ENCODE measurements around the gene CISD2.
"Not testable (repeated sequence)": the region's sequence is repeated elsewhere in the genome, so short reads cannot be mapped to it uniquely, and the experiment has no call there.

The CISD2 gene, protein sequence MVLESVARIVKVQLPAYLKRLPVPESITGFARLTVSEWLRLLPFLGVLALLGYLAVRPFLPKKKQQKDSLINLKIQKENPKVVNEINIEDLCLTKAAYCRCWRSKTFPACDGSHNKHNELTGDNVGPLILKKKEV

GRCh38 chr4:102868781-102869568 is at the start of gene CISD2:
Gene CISD2 (plus strand): TSS chr4:102868992. CDS start chr4:102869085, 93 bp downstream.
- DNase-seq (ENCODE audit: low spot score) = peak; percentile 93

- DNase-seq (ENCODE audit: low spot score) = not testable (repeated sequence)
These were observed 49.7 kb upstream of the CISD2 start for GRCh38 chr4:102819100-102819499.

DNA sequence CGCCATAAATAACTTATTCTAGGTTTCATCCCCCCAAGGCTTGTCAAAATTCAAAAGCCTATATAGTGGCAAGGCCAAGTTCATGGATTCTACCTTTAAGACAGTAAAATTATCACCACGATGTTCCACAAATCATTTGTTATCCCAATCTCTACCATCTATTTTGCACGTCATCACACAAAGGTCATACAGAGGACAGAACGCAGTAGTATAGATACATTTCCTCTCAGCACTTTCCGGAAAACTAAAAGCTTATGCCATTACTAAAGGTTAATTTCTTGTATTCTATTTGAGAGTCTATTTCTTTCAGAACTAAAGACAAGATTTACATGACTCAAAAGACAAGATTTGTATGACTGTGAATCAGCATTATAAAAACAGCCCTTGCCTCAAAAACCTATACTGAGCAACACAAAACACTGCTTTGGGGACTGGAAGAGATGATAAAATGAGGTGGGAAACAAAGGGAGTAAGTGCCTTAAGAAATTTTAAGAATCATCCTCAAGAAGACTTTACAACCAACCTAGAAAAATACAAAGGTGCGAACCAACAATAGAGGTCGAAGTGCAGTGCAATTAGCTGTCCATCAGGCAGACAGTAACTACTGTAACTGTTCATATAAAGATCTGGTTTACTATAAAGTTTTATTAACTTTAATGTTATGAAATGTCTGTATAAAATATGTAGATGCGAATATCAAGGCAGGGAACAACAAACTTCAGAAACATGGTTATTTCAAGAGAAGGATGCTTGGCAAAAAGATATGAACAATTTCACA is 49.0 kb upstream of the CISD2 start:
- no peak for DNase-seq (ENCODE audit: low spot score)

DNA sequence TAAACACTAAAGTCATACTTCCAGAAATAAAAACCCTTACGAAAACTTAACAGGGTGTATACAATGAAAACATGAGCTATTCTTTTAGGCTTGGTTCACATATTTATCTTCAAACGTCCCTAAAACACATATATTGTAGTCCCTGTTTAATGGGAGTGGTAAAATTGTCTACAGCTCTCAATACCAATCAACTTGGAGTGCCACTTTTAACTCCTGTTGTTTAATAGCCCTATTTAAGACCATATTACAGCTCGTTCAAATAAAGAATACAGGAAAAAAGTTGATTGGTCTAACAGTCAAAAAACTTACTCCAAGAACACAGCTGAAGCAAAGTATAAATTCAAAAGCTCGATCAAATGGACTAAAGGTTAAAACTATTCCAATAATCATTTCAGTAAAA is 45.3 kb upstream of the CISD2 start:
- no peak for DNase-seq (ENCODE audit: low spot score)

DNA sequence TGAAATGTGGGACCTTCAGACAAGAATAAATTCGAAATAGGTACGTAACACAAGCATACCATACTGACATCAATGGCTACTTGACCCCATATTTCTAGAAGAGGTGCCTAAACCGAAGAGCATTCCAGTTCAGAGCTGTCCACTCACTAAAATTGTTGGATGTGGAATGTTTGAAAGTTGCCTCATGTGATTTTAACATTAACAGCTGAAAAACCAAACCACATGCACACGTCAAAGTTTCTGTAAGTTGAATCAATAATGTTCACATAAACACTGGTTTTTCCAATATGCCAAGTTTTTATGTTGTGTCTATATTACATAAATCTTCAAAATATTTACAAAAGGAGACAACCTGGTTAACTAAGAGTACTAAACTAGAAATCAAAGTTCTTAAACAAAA is 44.9 kb upstream of the CISD2 start:
- no peak for DNase-seq (ENCODE audit: low spot score)

DNA sequence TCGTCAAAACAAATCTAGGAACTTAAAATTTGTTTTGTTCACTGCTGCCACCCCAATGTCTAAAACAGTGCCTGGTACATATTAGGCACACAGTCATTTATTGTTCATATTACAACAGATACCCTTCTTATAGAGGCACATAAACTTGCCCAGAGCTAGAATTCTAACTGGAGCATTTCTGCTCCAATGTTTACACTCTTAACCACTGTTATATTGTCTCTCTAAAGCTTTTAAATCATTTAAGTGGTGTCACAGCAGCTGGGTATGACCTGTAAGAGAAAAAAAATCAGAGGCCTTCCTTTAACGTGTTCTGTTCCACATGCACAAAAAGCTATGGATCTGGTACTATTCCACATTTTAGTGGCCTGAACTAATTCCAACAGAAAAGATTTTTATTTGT is 44.4 kb upstream of the CISD2 start:
- no peak for DNase-seq (ENCODE audit: low spot score)

- DNase-seq (ENCODE audit: low spot score) = peak; percentile 80
These were observed 43.3 kb upstream of the CISD2 start for GRCh38 chr4:102825261-102826091.

DNA sequence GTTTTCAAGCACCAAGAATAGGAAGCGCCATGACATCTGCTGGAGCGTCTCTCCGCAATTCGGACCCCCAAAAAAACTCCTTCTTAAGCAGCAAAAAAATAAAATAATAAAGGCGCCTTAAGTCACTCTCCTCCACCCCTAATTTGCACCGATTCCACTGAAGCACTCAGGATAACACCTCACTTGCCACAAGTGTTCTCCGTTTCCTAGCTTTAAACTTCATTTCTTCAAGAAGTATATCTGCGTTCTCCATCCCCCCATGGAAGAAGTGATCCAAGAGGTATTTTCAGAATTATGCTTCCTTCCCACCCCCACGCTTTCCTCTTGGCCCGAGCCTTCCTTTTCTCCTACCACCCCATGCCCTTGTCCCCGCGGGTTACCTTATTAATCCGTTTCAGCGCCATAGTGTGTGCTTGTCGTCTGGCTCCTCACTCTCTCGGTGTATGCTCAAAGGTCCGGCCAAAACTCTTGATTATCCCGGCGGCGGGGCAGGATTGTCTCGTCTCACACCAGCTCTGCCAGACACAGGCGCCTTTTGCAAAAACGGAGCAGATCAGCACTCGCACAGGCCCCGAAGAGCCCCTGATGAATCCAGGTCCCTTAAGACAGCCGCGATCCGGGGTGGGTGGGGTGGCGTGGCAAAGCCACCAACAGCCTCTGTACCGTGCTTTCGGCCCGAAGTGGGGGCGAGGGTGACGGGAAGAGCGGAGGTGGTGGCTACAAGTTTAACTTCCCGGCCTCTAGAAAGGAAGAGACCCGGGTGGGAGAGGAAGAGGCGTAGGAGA is 42.5 kb upstream of the CISD2 start:
- DNase-seq (ENCODE audit: low spot score) = no peak

GRCh38 chr4:102826890-102827673 is 41.7 kb upstream of the CISD2 start, which contains the start of gene UBE2D3:
Gene UBE2D3 (minus strand): TSS chr4:102827551. CDS start chr4:102826508, 1,043 bp downstream.
- DNase-seq (ENCODE audit: low spot score) = peak; percentile 81

DNA sequence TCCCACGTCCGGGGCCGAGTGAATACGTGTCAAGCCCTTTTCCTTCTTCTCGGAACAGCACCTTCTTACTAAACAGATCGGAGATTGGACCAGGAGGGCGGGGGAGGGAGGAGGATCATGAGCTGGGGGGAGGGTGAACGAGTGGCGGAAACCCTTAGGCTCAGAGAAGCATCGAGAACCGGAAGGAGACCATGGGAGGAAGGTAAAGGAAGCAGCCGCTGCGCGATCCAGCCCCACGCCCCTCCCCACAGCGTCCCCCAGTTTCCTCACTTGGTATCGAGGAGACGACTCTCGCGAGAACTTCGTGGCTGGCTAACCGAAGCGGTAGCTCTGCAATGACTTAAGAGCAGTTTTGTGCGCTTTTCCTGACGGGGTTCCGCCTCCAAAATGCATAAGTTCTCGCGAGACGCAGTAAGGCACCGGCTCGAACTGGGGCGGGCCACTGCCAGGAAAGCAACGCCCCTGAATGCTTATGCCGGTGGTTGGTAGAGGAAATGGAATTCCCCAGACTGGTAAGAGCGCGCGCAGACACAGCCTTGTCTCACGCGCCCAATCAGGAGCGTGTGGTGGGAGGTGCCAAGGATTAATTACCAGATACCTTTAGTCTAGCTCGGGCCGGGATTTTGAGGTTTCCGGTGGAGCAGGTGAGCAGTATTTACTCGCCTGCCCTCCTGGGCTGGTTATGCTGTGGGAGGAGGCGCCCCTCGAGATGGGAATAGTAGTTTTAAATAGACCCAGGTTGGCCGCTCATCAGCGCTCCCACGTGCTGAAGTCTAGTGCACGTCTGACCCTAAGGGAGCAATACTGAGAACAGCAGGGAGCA is 40.9 kb upstream of the CISD2 start:
- peak; percentile 100 for DNase-seq (ENCODE audit: low spot score)

- DNase-seq (ENCODE audit: low spot score) = no peak
These were observed 40.3 kb upstream of the CISD2 start for GRCh38 chr4:102828497-102828808.

DNA sequence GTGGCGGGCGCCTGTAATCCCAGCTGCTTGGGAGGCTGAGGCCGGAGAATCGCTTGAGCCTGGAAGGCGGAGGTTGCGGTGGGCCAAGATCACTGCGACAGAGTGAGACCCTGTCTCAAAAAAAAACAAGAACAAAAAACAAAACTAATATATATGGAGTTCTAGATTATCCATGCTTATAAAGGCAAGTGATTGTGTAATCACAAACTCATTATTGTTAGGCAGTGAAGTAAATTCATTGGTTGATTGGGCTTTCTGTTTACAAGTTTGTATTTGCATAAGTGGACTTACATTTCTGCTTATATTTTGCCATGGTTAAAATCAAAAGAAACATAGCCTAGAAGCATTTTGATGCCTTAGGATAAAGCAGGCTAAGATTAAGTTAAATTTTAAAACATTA is 39.0 kb upstream of the CISD2 start:
- no peak for DNase-seq (ENCODE audit: low spot score)

GRCh38 chr4:102832105-102832504 is 36.7 kb upstream of the CISD2 start:
- DNase-seq (ENCODE audit: low spot score) = no peak

- DNase-seq (ENCODE audit: low spot score) = no peak
These were observed 36.1 kb upstream of the CISD2 start for GRCh38 chr4:102832667-102833066.

DNA sequence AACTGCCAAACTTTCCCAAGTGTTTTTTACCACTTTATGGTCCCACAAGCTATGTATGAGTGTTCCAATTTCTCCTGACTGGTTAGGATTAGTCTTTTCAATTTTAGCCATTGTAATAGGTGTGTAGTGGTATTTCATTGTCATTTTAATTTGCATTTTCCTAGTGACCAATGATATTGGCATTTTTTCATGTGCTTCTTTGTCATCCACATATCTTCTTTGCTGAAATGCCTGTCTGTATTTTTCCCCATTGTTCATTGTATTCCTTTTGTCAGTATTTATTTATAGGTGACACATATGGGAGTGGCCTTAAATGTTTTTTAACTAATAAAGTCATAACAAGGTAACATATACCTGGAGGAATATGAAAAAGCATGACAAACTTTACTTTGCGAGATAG is 32.2 kb upstream of the CISD2 start:
- no peak for DNase-seq (ENCODE audit: low spot score)

DNA sequence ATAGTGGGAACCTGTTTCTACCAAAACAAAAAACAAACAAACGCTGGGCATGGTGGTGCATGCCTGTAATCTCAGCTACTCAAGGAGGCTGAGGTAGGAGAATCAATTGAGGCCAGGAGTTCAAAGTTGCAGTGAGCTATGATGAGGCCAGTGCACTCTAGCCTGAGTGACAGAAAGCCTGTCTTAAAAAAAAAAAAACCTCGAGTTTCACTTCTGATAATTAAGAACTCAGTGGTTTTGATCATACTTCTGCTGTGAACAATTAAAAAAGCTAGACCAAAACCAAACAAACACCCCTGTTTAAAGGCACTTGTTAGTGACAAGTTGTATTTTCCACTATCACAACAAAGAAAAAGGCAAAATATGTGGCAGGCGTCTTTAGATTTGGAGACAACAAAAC is 26.4 kb upstream of the CISD2 start:
- DNase-seq (ENCODE audit: low spot score) = no peak

GRCh38 chr4:102843273-102843672 is 25.5 kb upstream of the CISD2 start:
- no peak for DNase-seq (ENCODE audit: low spot score)

DNA sequence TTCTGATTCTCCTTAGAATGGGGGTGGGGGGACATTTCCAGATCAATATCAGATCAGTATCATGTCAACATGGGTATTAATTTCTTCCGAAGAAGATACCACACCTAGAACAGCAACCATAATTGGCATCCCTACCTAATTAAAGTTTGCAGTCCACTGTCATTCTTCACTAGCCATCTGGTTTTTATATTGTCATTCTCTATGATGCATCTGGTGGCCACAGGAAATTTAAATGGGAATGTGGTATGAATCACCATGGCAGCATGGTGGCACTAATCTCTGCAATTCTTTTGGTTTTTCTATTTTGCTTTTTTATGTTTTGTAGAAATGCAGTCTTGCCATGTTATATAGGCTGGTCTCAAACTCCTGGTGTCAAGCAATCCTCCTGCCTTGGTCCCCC is 24.9 kb upstream of the CISD2 start:
- no peak for DNase-seq (ENCODE audit: low spot score)

DNA sequence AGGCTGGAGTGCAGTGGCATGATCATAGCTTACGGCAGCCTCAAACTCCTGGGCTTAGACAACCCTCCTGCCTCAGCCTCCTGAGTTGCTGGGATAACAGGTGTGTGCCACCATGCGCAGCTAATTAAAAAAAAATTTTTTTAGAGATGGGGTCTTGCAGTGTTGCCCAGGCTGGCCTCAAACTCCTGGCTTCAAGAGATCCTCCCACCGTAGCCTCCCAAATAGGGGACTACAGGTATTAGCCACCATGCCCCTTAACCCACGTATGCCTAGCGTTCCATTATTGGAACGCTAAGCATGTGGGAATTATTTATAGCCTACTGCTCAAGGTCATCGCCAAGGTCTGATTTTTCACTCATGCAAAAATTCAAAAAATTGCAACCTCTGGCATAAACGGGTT is 21.1 kb upstream of the CISD2 start:
- no peak for DNase-seq (ENCODE audit: low spot score)
